HepG2 (cell line): ENCODE data around the gene ANKRD60. TPM values are rescaled to one million over a fixed set of nuclear protein-coding genes. Genes with fewer than 3 reads are reported as not detected.

ENCODE experiments used
- ATF2 ChIP-seq: sonication (generic); formaldehyde crosslinking; IDR thresholded peaks from 2 replicates; pipeline ENCODE4 v1.4.0; 2020; ENCODE audit warnings: missing genetic modification reagents
- HHEX ChIP-seq: IDR thresholded peaks from 2 replicates; pipeline ENCODE4 v1.6.1; 2016; ENCODE audit warnings: control low read depth
- MXD1 ChIP-seq: sonication (generic); formaldehyde crosslinking; IDR thresholded peaks from 2 replicates; pipeline ENCODE4 v1.4.0; 2020; ENCODE audit warnings: mild to moderate bottlenecking, missing genetic modification reagents
- MXI1 ChIP-seq: IDR thresholded peaks from 3 replicates; pipeline ENCODE4 v1.6.1; 2012; ENCODE audit warnings: low read depth, low read length, inconsistent platforms, borderline replicate concordance
- RBM39 ChIP-seq: fragments of 200-400 bp; formaldehyde crosslinking; IDR thresholded peaks from one replicate; pipeline ENCODE4 v1.6.1; 2018; ENCODE audit warnings: antibody characterized with exemption, mild to moderate bottlenecking, low read depth, low read length; ENCODE audit not compliant: poor library complexity, severe bottlenecking
- YEATS4 ChIP-seq: sonication (generic); formaldehyde crosslinking; IDR thresholded peaks from 2 replicates; pipeline ENCODE4 v1.4.0; 2020; ENCODE audit warnings: missing genetic modification reagents, borderline replicate concordance
- ZBED4 ChIP-seq: sonication (generic); formaldehyde crosslinking; IDR thresholded peaks from 2 replicates; pipeline ENCODE4 v1.4.0; 2020; ENCODE audit warnings: missing genetic modification reagents, borderline replicate concordance
- ZFP91 ChIP-seq: sonication (generic); formaldehyde crosslinking; IDR thresholded peaks from 2 replicates; pipeline ENCODE4 v1.9.0; 2022; ENCODE audit warnings: missing genetic modification reagents, mild to moderate bottlenecking, borderline replicate concordance
- ZNF562 ChIP-seq: sonication (generic); formaldehyde crosslinking; IDR thresholded peaks from 2 replicates; pipeline ENCODE4 v1.8.0; 2022; ENCODE audit warnings: missing genetic modification reagents, borderline replicate concordance
- polyA plus RNA-seq, 8 experiments: library from polyadenylated mRNA; depleted of rRNA in 3 of 8; stranded (reverse) in 7 of 8; unstranded in 1 of 8; fragments of >200 nt; fragmentation: Illumina TruSeq in 4 of 8; extraction: Trizol in 4 of 8; gene quantifications; 2 replicates each; pipeline versions ENCODE4 v1.2.1 to v1.2.3, GENCODE V29; 2011 to 2016; ENCODE audit warnings: low read depth in 4 of 8, missing spikeins in 1 of 8, mixed read lengths in 1 of 8; ENCODE audit not compliant: insufficient read depth in 1 of 8
- total RNA-seq, 5 experiments: library from RNA; depleted of rRNA; stranded (reverse); fragments of >200 nt; fragmentation: Illumina TruSeq; extraction: Trizol; gene quantifications; 2 replicates each; pipeline ENCODE4 v1.2.3, GENCODE V29; 2016; ENCODE audit warnings: low read depth in 1 of 5

Gene ANKRD60
- total and polyA plus RNA-seq, 2 of the 13 experiments (the other 11 are each of a cell fraction or from before 2014, with no cell fraction given) = not detected

- TF ChIP-seq ZBED4 (CRISPR knock-in tag) = no peak
- no peak for TF ChIP-seq HHEX (CRISPR knock-in tag)
- no peak for TF ChIP-seq YEATS4 (CRISPR knock-in tag)
- no peak for TF ChIP-seq ZFP91
- no peak for TF ChIP-seq ATF2 (CRISPR knock-in tag)
- TF ChIP-seq RBM39 = no peak
- no peak for TF ChIP-seq MXI1
- TF ChIP-seq ZNF562 = no peak
- no peak for TF ChIP-seq MXD1 (CRISPR knock-in tag)
- TF ChIP-seq, all 625 proteins: peak for 0
These were observed 29.5 kb downstream of the ANKRD60 start (continued) for GRCh38 chr20:58198901-58199355.
